GM10847 (cell line): ENCODE measurements around the gene HDAC4.

Source experiments
- POLR2A ChIP-seq: IDR thresholded peaks from 2 replicates; pipeline ENCODE4 v1.6.1; 2011; ENCODE audit not compliant: insufficient read length; ENCODE audit errors: extremely low read depth

HDAC4 gene

DNA sequence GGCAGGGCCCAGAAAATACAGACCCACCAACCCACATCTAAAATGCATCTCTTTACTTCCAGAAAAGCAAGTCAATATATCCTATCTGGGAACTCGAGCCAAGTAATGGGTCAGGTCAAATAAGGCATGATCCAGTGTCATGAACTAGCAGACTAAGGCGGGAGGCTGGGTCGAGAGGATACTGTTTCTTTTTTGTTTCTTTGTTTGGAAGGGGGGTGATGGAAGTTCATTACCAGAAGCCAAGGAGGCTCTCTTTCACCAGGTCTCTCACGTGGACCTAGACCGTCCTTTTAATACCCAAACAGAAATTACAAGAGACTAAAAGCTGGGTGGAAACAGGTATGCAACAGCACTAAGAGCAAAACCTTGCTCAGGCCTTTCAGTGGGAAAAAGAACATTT is 108.3 kb downstream of the HDAC4 start:
- no peak for TF ChIP-seq POLR2A

DNA sequence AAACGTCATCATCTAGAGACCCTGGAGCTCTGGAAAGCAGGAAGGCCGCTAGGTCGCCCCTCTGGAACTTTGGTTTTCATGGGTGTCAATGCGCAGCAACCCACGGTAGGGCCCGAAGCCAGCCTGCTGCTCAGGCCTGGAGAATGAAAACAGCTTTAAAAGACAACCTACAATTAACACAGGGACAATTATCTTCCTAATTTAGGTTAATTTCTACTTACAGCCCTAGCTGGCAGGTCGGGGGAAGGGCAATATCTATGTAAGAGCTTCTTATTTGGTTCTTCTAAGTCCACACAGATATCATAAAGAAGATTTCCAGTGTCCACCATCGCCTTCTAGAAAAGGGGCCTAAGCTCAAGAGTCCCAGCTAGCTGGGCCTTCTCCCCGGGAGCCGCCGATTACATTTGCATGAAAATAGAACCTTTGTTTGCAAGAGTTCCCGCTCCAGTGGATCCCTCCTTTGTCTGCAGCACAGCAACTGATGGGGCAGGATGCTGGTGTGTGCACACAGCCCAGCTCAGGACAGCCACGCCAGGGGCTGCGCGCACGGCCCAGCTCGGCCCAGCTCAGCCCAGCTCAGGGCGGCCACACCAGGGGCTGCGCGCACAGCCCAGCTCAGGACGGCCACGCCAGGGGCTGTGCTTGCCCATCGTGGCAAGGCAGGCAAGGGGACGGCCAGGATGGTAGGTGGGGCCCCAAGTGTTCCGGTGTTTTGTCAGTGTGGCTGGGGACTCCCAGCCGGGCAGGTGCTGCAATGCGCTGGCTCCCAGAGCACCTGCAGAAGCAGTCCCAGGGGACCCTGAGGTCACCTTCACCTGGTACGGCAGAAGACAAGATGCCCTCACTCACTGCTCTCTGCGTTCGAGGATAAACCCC is 109.1 kb downstream of the HDAC4 start:
- no peak for TF ChIP-seq POLR2A

DNA sequence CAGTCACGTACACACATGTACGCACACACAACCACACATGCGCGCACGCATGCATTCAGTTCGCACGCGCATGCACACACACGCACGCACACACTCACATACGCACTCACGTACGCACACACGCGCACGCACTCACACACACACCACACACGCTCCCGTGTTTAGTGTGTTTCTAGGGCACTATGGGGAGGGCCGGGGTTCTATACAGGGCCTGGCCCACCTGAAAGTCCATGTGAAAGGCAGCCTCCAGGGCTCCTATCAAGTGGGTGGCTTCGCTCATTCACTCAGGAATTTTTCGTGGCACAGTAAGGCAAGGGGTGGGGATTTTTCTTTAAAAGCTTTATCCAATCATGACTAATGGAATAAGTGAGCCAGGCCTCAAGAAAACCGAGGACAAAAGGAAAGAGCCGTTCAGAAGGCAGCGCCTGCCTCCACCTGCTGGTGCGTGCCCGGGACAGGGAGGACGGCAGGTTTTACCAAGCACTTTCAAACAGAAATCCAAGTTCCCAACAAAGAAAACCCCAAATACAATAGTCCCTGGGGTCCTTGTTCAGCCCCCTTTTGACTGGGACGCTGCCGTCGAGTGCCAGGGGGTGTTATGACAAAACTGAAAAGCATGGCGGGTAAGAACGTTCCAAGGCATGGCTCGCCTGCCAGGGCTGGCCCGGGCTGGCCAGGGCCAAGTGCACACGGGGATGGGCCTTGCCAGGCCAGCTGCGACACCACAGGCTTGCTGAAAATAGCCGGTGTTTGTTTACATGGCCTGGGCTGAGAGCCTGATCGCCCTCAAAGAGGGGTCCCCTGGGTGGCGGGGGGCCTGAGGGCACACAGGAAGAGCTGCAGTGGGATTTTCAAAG is 110.0 kb downstream of the HDAC4 start:
- no peak for TF ChIP-seq POLR2A

DNA sequence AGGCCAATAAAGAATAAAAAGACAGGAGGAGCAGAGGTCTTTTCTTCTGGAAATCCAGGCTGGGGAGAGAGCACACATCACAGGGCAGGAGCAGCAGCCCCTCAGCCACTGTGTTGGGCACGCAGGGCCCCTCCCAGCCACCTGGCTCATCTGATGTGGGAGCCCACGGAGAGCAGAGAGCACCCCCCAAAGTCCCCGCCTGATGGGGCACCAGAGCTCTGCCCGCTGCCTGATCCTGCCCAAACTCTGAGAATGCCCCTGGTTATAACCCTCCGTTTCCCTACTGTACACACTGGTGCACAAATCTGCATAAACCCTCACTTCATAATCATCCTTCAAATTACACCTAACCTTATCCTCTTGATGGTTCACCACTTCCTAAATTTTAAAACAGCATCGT is 111.3 kb downstream of the HDAC4 start:
- TF ChIP-seq POLR2A, result no peak

DNA sequence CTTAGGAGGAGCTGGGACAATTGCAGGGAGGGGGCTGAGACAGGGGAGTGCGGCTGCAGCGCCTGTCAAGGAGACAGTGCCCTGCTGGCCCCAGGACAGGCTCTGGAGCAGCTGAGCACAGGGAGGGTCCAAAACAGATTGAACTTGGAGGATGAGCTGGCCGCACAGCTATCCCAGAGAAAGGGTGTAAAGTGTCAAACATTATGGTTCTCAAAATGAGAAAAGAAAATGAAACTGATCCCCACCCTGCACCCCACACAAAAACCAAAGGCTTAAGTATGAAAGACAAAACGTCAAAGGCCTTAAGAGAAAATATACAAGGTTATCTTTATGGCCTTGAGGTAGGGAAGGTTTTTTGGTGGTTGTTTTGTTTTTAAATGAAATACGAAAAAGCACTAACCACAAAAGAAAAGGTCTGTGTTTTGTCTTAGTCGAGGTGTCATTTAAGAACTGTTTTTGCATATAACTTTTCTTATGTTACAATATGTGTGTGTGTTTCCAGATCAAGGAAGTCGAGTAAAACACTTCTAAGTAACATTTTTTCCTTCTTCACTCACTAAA is 111.8 kb downstream of the HDAC4 start:
- no peak for TF ChIP-seq POLR2A

DNA sequence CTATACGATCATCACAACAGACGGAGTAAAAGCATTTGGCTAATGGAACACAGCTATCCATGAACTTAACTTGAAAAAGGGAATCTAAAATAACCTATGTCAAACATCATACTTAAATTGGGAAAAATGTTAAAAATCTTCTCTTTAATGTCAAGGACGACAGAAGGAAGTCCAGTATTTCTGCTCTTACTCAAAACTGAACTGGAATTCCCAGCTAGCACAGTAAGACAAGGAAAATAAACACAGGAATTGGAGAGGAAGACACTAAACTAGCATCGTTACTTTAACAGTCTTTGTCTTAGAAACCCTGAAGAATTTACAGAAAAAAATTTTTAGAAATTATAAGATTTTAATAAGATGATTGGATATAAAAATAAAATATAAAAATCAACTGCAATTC is 112.6 kb downstream of the HDAC4 start:
- TF ChIP-seq POLR2A, result no peak

DNA sequence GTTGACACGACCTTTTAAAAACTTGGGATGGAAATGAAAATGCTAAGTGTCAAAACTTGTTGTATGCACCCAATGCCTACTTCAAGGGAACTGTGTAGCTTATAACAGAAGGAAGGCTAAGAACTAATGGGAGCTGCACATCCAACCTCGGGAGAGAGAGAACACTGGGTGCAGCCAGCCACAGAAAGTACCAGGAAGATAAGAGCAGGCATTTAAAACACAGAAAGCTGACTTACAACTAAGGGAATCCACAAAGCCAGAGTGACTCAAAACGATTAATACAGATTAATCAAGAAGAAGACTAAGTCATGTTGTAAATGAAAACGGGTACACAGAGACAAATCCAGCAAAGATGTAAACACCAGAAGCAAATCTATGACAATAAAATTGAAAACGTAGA is 113.4 kb downstream of the HDAC4 start:
- no peak for TF ChIP-seq POLR2A

DNA sequence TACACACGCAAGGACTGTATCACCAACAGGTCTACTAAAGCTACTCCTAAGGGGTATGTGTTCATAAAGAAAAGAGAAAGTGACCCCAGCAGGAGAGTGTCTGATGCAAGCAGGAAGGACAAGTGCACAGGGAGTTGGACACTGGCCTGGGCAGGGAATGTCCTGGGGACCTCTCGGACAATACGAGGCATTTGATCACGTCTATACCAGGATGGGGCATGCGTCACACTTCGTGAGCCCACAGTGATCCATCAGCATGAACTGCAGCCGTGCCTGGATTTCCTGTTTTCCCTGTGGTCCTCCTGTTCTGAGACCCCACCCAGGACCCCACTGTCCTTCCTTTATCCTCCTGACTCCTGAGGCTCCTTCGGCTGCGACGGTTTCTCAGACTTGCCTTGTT is 113.9 kb downstream of the HDAC4 start:
- no peak for TF ChIP-seq POLR2A

DNA sequence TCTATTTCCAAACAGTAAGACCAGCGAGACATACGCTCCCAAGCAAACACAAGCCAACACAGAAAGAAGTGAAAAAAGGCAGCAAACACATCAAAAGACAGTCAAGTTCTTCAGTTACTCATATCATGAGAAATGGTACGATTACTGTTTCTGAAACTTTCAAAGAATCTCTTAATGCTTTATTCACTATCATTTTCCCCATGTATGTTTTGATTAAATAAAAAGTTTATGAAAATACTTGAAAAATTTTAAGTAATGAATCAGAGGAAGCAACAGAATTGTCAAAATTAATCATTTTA is 114.9 kb downstream of the HDAC4 start:
- TF ChIP-seq POLR2A, result no peak

DNA sequence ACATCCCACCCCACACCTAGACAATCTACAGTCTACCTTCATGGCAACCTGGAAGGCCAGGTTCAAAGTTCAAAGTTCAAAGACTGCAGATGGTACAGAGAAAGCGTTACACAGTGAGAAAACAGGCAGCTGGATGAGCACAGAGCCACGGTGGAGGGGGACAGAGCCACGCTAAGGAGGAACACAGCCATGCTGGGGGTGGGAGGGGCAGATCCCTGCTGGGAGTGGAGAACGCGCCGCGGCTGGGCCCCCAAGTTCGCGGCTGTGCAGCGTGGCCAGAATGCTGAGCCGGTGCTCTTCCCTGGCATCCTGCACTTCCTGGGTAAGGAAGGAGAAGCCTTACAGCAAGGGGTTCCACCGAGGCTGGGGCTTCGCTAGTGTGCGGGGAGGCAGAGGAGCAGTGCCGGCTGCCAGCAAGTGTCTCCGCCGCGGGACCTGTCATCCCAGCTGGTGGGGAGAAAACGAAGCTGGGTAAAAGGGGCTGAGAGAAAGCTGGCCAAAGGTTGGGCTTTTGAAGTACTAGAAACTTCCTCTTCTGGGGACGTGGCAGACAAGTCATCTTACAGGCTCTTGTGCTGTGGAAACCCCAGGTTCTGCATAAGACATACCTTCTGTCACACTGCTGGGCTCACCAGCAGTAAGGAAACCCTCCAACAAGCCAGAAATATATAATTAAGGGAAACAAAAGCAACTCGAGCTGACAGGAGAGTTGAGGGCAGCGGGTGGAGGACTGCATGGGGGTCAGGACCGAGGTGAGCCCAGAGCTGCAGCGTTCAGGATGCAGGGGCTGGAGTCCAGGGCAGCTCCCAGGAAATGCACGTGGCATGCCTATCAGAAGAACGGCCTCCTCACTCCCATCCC is 115.5 kb downstream of the HDAC4 start:
- TF ChIP-seq POLR2A, result no peak

DNA sequence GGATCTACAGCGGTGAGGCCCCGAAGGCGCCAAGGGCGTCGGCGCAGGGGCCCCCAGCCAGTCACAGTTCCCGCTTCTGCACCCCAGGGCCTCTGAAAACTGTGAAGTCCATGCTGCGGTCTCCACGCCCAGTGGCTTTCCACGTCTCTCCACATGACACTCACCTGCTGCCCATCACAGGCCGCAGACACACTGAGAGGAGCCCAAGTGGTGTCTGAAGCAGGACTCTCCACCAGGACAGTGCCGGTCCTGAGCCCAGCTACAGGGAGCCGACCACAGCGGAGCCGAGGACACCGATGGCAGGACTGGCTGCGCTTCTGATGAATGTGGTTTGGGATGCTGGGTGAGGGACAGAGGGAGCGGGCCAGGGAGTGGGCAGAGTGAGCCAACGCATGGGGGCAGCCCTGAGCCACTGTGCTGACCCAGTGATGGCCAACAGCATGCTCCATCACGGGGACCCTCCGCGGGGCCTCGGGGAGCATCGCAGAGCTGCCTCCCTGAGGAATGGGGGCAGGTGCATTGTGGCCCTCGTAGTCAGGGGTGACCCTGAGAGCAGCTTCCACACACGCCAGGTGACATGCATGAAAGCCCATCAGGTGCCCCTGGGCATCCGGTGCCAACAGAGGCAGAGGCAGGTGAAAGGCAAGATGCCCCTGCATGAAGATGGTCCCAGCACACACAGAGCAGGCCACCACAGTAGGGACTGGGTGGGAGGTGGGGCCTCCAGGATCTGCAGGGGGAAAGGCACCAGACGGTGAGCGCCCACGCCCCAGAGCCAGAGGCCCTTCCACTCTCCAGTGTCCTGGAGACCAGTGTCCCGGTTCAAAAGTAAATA is 116.6 kb downstream of the HDAC4 start:
- no peak for TF ChIP-seq POLR2A

DNA sequence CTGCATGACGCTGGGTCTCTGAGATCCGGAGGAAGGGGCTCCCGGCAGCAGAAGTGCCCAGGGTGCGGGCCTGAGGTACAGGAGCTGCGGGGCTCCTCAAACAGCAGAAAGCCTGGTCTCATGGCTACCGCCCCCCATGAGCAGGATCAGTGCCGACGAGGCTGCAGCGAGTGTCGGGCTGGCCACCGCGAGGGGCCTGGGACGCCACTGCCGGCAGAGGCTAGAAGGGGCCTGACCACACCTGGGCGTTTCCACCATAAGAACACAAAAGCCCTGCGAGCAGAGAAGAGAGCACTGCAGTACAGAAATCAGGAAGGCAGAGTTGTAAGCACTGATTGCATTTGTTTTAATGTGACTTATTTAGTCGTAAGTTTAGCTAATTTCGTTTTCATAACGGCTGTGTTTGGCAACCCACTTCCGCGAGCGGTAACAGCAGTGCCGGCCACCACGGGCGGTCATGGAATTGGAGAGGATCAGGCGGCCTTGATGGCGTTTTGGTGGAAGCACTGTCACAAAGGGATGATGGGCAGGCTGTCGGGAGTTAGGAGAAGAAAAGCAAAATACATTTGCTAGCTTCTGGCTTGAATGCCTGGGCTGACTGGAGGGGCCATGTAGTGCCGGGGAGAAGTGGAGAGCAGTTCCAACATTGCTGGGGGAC is 117.4 kb downstream of the HDAC4 start:
- no peak for TF ChIP-seq POLR2A

DNA sequence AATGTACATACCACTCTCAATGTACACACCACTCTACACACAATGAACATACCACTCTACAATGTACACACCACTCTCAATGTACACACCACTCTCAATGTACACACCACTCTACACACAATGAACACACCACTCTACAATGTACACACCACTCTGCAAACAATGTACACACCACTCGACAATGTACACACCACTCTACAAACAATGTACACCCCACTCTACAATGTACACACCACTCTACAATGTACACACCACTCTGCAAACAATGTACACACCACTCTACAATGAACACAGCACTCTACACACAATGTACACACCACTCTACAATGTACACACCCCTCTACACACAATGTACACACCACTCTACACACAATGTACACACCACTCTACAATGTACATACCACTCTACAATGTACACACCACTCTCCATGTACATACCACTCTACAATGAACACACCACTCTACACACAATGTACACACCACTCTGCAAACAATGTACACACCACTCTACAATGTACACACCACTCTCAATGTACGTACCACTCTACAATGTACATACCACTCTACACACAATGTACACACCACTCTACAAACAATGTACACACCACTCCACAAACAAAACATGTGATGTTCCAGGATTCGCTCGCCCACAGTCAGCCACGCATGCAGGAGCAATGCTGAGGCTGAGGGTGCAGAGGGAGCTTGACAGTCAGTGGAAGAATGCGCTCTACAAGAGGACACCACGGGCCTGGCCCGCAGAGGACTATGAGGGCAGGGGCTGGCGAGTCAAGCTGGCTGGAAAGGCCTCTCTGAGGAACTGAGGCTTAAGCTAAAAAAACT is 118.2 kb downstream of the HDAC4 start:
- TF ChIP-seq POLR2A, result no peak
